OCI-LY3 (cell line): ENCODE results near the gene RNU1-2.

ENCODE experiments used
- EZH2phosphoT487 ChIP-seq: fragments of 200-600 bp; shearing (Covaris generic); IDR thresholded peaks from 2 replicates; pipeline ENCODE4 v1.6.1; 2018; ENCODE audit warnings: antibody characterized with exemption, mixed run types, low read depth
- TF ChIP-seq, protein P1 (sequence below): fragments of 200-600, 300-600 bp; sonication (generic); IDR thresholded peaks from 2 replicates; pipeline ENCODE4 v1.5.1; 2014; ENCODE audit warnings: antibody characterized with exemption, low read length, low read depth

DNA sequence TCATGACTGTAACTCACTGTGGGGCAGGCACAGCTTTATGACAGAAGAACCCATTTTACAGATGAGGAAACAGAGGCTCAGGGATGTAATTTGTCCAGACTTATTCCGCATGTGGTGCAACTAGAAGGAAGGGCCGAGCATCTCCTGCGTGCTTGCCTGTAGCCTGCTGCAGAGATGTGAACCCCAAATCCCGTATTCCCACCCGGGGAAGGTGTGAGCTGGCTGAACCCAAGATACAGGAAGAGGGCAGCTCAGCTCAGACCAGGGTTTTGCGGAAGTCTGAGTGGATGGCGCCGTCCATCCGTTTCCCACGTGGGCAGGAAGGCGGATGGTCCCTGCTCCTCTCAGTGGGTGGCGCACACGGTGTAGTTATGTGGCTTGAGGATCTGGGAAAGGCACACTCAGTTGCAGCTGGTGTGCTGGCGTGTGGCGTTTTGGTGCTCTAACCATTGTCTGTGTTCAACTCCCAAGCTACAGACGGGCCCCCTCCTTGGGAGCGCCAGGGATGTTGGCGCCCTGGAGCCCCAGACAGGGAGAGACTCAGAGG lies 27.2 kb downstream of the RNU1-2 start:
- TF ChIP-seq, protein P1, sequence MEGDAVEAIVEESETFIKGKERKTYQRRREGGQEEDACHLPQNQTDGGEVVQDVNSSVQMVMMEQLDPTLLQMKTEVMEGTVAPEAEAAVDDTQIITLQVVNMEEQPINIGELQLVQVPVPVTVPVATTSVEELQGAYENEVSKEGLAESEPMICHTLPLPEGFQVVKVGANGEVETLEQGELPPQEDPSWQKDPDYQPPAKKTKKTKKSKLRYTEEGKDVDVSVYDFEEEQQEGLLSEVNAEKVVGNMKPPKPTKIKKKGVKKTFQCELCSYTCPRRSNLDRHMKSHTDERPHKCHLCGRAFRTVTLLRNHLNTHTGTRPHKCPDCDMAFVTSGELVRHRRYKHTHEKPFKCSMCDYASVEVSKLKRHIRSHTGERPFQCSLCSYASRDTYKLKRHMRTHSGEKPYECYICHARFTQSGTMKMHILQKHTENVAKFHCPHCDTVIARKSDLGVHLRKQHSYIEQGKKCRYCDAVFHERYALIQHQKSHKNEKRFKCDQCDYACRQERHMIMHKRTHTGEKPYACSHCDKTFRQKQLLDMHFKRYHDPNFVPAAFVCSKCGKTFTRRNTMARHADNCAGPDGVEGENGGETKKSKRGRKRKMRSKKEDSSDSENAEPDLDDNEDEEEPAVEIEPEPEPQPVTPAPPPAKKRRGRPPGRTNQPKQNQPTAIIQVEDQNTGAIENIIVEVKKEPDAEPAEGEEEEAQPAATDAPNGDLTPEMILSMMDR, result no peak
- no peak for TF ChIP-seq EZH2phosphoT487
